B cell (primary cell): ENCODE measurements around the gene NEK5. TPM values are rescaled to one million over a fixed set of nuclear protein-coding genes. Genes with fewer than 3 reads are reported as not detected.

Experiments
- ATAC-seq: fragments of 200-7000 bp; cut with Tn5 transposase; one replicate; pipeline ENCODE4 v1.10.0; 2021; ENCODE audit warnings: low read depth, mild to moderate bottlenecking, moderate number of reproducible peaks, moderate library complexity
- CTCF ChIA-PET: fragments of 350-600 bp; sonication (Branson Sonifier 250); formaldehyde crosslinking; loops from one replicate; lab custom pipeline; 2021; ENCODE audit warnings: antibody characterized with exemption, inconsistent platforms; lab: Charles Lee
- POLR2A ChIA-PET: fragments of 350-600 bp; sonication (Branson Sonifier 250); formaldehyde crosslinking; loops from one replicate; lab custom pipeline; 2021; ENCODE audit warnings: antibody characterized with exemption; lab: Charles Lee
- DNase-seq: peaks from one replicate; pipeline ENCODE4 v3.0.0; 2013
- H2AFZ ChIP-seq: 2 replicates; pipeline ENCODE4 v1.6.1; 2012; ENCODE audit warnings: mild to moderate bottlenecking, low read depth, low read length; ENCODE audit not compliant: insufficient read depth, poor library complexity, severe bottlenecking
- H3K27ac ChIP-seq, 2 donors: 1 replicate in 1 of 2; 2 replicates in 1 of 2; pipeline ENCODE4 v1.5.1; 2012 to 2013; ENCODE audit warnings: low read length in 2 of 2, mild to moderate bottlenecking in 2 of 2, moderate library complexity in 1 of 2
- H3K27me3 ChIP-seq, 4 experiments: fragments of 200-600 bp in 1 of 4; sonication (generic) in 1 of 4; replicated peaks in 1 of 4; 1 replicate in 2 of 4; 2 replicates in 2 of 4; pipeline versions ENCODE4 v1.6.1 to v1.7.0; 2013 to 2016; ENCODE audit warnings: low read length in 3 of 4, mild to moderate bottlenecking in 2 of 4, mixed read lengths in 1 of 4, moderate library complexity in 1 of 4; ENCODE audit not compliant: insufficient read depth in 4 of 4, control insufficient read depth in 3 of 4; ENCODE audit errors: control extremely low read depth in 1 of 4
- H3K36me3 ChIP-seq, 2 experiments: replicated peaks in 1 of 2; 1 replicate in 1 of 2; 2 replicates in 1 of 2; pipeline versions ENCODE4 v1.6.1 to v1.7.1; 2013; ENCODE audit warnings: low read length in 1 of 2; ENCODE audit not compliant: insufficient read depth in 2 of 2, control insufficient read depth in 1 of 2; ENCODE audit errors: control extremely low read depth in 1 of 2, extremely low read depth in 1 of 2
- H3K4me1 ChIP-seq, 2 donors: fragments of 200-600 bp in 1 of 2; sonication (generic) in 1 of 2; 1 replicate in 1 of 2; 2 replicates in 1 of 2; pipeline versions ENCODE4 v1.5.1 to v1.6.1; 2013 to 2017; ENCODE audit warnings: low read length in 2 of 2; ENCODE audit not compliant: control insufficient read depth in 2 of 2, insufficient read depth in 2 of 2
- H3K4me2 ChIP-seq: replicated peaks from 2 replicates; pipeline ENCODE3; 2012; ENCODE audit warnings: mild to moderate bottlenecking, low read depth, low read length; ENCODE audit not compliant: poor library complexity, severe bottlenecking
- H3K4me3 ChIP-seq, 5 experiments: fragments of 200-600 bp in 1 of 5; sonication (generic) in 1 of 5; 1 replicate in 3 of 5; 2 replicates in 2 of 5; pipeline versions ENCODE4 v1.5.1 to v1.7.0; 2011 to 2016; ENCODE audit warnings: low read length in 4 of 5, mild to moderate bottlenecking in 4 of 5, low read depth in 2 of 5, control low read depth in 1 of 5, moderate library complexity in 1 of 5; ENCODE audit not compliant: insufficient read depth in 1 of 5; ENCODE audit errors: control extremely low read depth in 1 of 5, extremely low read depth in 1 of 5
- H3K79me2 ChIP-seq: fragments of 200-600 bp; sonication (generic); one replicate; pipeline ENCODE4 v1.6.0; 2016; ENCODE audit warnings: low read length; ENCODE audit not compliant: control insufficient read depth, insufficient read depth
- H3K9ac ChIP-seq: fragments of 200-600 bp; sonication (generic); 2 replicates; pipeline ENCODE4 v1.6.1; 2017; ENCODE audit warnings: mild to moderate bottlenecking, low read length, moderate library complexity
- H3K9me3 ChIP-seq, 3 donors: one replicate each; pipeline versions ENCODE4 v1.6.1 to v1.7.1; 2013; ENCODE audit warnings: low read length in 2 of 3; ENCODE audit not compliant: control insufficient read depth in 2 of 3, insufficient read depth in 1 of 3; ENCODE audit errors: control extremely low read depth in 1 of 3
- H4K20me1 ChIP-seq: 2 replicates; pipeline ENCODE4 v1.6.0; 2012; ENCODE audit warnings: mild to moderate bottlenecking, low read length; ENCODE audit not compliant: insufficient read depth, control insufficient read depth, poor library complexity, severe bottlenecking
- H3K27ac Mint-ChIP-seq: one replicate; pipeline ENCODE4 v1.8.0; 2021; ENCODE audit warnings: mixed read lengths
- H3K27me3 Mint-ChIP-seq: one replicate; pipeline ENCODE4 v1.8.0; 2021; ENCODE audit warnings: mixed read lengths
- H3K4me1 Mint-ChIP-seq: one replicate; pipeline ENCODE4 v1.8.0; 2021; ENCODE audit warnings: mixed read lengths
- H3K4me3 Mint-ChIP-seq: one replicate; pipeline ENCODE4 v1.8.0; 2021; ENCODE audit warnings: mixed read lengths
- H3K9me3 Mint-ChIP-seq: one replicate; pipeline ENCODE4 v1.8.0; 2022; ENCODE audit warnings: mixed read lengths; ENCODE audit not compliant: insufficient read depth
- CTCF ChIP-seq: fragments of 200-600 bp; IDR thresholded peaks from one replicate; pipeline ENCODE4 v1.8.0; 2022; ENCODE audit warnings: antibody characterized with exemption, mild to moderate bottlenecking
- EZH2 ChIP-seq: IDR thresholded peaks from 2 replicates; pipeline ENCODE4 v1.6.1; 2012; ENCODE audit warnings: borderline replicate concordance, low read depth, mild to moderate bottlenecking, moderate library complexity, low read length; ENCODE audit not compliant: insufficient read depth, poor library complexity, severe bottlenecking
- WGBS: methylation state at CpG from one replicate; pipeline ENCODE4 v1.1.5; 2013; ENCODE audit warnings: missing lambda C conversion rate; ENCODE audit not compliant: insufficient coverage; 5-methylcytosine and 5-hydroxymethylcytosine counted together
- intact Hi-C: fragments of 100-400 bp; cut with micrococcal nuclease; formaldehyde crosslinking; loops from one replicate; pipeline ENCODE4 v1.10.0; 2022
- polyA plus RNA-seq: library from polyadenylated mRNA; depleted of rRNA; stranded (reverse); fragments of >200 nt; gene quantifications from 2 replicates; pipeline ENCODE4 v1.2.3, GENCODE V29; 2012
- total RNA-seq, 2 donors: library from RNA; stranded (reverse); fragments of 120-200 nt in 1 of 2; gene quantifications; 1 replicate in 1 of 2; 2 replicates in 1 of 2; pipeline versions ENCODE4 v1.2.3 to v1.2.4, GENCODE V29; 2013 to 2022

The NEK5 gene
- total and polyA plus RNA-seq, 2 donors (not counting 1 experiment from before 2014, with no cell fraction given): not detected

- Histone ChIP-seq H3K4me2 (no peak overlapping the region), H2AFZ (no peak overlapping the region), H3K4me1 (peaks cover 12 to 20% of the 10 kb centered on the region in 2 donors), H3K36me3 (no peaks in the 10 kb centered on the region), H3K27ac (no peak overlapping the region), H3K9me3 (no peaks in the 10 kb centered on the region), H3K27me3 (peaks cover 0 to 22% (median 13%) of the 10 kb centered on the region in 4 experiments), H3K4me3 (no peak overlapping the region), H3K79me2 (peaks cover 28% of the 10 kb centered on the region), H4K20me1 (no peaks in the 10 kb centered on the region), H3K9ac (no peak overlapping the region)
- ChIA-PET CTCF (no interaction called here), POLR2A (no interaction called here)
- H3K9me3 Mint-ChIP-seq: no peaks in the 10 kb centered on the region
- peaks cover 28% of the 10 kb centered on the region for H3K27me3 Mint-ChIP-seq
- WGBS: 67% methylated on average over 3 of the region's 6 CpGs
- DNase-seq: no peak
- H3K4me3 Mint-ChIP-seq: peak overlapping the region; percentile 54
- H3K27ac Mint-ChIP-seq: no peak overlapping the region
- TF ChIP-seq EZH2 (no peak), CTCF (no peak)
- no peak for ATAC-seq
- intact Hi-C loops: no loop called here
- peaks cover 16% of the 10 kb centered on the region for H3K4me1 Mint-ChIP-seq
Measured at GRCh38 chr13:52009946-52010345, 118.9 kb downstream of the NEK5 start.

- POLR2A ChIA-PET: no interaction called here
- Histone ChIP-seq H3K4me3 (no peak overlapping the region), H3K36me3 (no peaks in the 10 kb centered on the region), H4K20me1 (no peaks in the 10 kb centered on the region), H3K27me3 (peaks cover 0 to 22% (median 13%) of the 10 kb centered on the region in 4 experiments), H3K9me3 (no peaks in the 10 kb centered on the region), H3K79me2 (no peaks in the 10 kb centered on the region), H3K27ac (no peak overlapping the region), H3K4me1 (peaks cover 9 to 11% of the 10 kb centered on the region in 2 donors), H3K4me2 (no peak overlapping the region), H3K9ac (no peak overlapping the region), H2AFZ (no peak overlapping the region)
- CTCF ChIA-PET: no interaction called here
- Mint-ChIP-seq H3K27ac (no peak overlapping the region), H3K4me3 (no peak overlapping the region), H3K9me3 (no peaks in the 10 kb centered on the region), H3K4me1 (peaks cover 6% of the 10 kb centered on the region), H3K27me3 (peaks cover 28% of the 10 kb centered on the region)
- 78% methylated on average over 6 of the region's 8 CpGs for WGBS
- intact Hi-C loops: no loop called here
- TF ChIP-seq EZH2 (no peak), CTCF (no peak)
- ATAC-seq: no peak
- no peak for DNase-seq
Measured at GRCh38 chr13:52006523-52007245, 122.2 kb downstream of the NEK5 start.
